Sigmoid colon (tissue), 4 donors: ENCODE results near the gene KRTAP22-1.

ENCODE experiments used
- EP300 ChIP-seq, 4 donors: sonication (generic); formaldehyde crosslinking; IDR thresholded peaks; one replicate each; pipeline ENCODE4 v1.6.1; 2017; ENCODE audit warnings: antibody characterized with exemption in 4 of 4
- POLR2AphosphoS5 ChIP-seq, 4 donors: sonication (generic); formaldehyde crosslinking; IDR thresholded peaks; one replicate each; pipeline ENCODE4 v1.6.1; 2017; ENCODE audit warnings: antibody characterized with exemption in 4 of 4

DNA sequence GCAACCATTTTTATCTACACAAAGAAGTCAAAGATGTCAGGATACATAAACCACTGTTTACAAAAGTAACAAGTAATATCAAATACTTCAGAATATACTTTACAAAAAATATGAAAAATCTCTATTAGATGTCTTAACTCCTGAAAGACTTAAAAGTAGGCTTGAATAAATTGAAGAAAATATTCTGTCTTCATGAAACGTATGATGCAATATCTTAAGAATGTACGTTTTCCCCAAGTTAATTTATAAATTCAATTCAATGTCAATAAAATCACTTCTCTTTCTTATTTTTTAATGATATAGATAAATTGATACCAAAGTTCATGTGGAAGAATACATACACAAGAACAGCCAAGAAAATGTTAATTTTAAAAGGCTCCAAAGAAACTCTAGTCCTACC lies 45.8 kb upstream of the KRTAP22-1 start:
- TF ChIP-seq EP300 (IDR thresholded peaks at IDR 0.05) (no peak), POLR2AphosphoS5 (IDR thresholded peaks at IDR 0.05) (no peak)
